ENCODE data around the gene MRGPRX3.

- no peak for TF ChIP-seq CTCF (conservative IDR thresholded peaks at IDR 0.05; ENCODE audit: low read depth, low read length)
- TF ChIP-seq MAFK (IDR thresholded peaks at IDR 0.05; ENCODE audit: low read depth, low read length), result no peak
- TF ChIP-seq BHLHE40 (IDR thresholded peaks at IDR 0.05; ENCODE audit: low read depth, low read length), result no peak
- no peak for TF ChIP-seq POLR2A (IDR thresholded peaks at IDR 0.05; ENCODE audit: low read depth, low read length)
- no peak for TF ChIP-seq RAD21 (IDR thresholded peaks at IDR 0.05; ENCODE audit: low read length)
- no peak for TF ChIP-seq MXI1 (IDR thresholded peaks at IDR 0.05; ENCODE audit: borderline replicate concordance, low read depth, low read length)
- TF ChIP-seq CEBPB (IDR thresholded peaks at IDR 0.05; ENCODE audit: low read depth, low read length), result no peak
- TF ChIP-seq SMC3 (IDR thresholded peaks at IDR 0.05; ENCODE audit: low read depth, low read length), result no peak
- TF ChIP-seq RCOR1 (IDR thresholded peaks at IDR 0.05; ENCODE audit: insufficient replicate concordance, low read length), result no peak
Observed at GRCh38 chr11:18100926-18101656, 31.3 kb upstream of the MRGPRX3 start.

Measured in IMR-90 (cell line).